ENCODE data around the gene MALT1. TPM values are rescaled to one million over a fixed set of nuclear protein-coding genes. Genes with fewer than 3 reads are reported as not detected.
"Not testable (repeated sequence)": the region's sequence is repeated elsewhere in the genome, so short reads cannot be mapped to it uniquely, and the experiment has no call there.

The MALT1 gene
- total RNA-seq, 3 donors from 2014 or later = 26.7 to 33.5 (median 26.9) TPM

DNA sequence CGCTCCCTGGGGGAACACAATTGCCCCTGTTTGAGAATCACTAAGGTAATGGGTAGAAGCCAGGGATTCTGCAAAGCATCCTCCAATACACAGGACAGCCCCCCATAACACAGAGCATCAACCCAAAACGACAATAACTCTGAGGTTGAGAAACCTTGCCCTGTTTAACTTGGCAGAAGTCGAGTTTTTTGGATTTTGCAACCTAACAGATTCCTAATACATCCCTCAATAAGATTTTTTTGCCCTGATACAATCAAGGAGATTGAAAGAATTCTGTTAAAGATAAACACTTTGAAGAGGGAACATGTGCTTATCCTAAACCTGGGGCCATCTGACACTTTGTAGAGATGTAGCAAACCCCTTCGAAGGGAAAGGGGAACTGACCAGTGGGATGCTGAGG lies 100.9 kb downstream of the MALT1 start:
- Histone ChIP-seq H3K4me1 (no peaks in the 10 kb centered on the region), H3K36me3 (no peaks in the 10 kb centered on the region), H3K27ac (no peak overlapping the region), H3K27me3 (peaks cover 0 to 3% of the 10 kb centered on the region in 2 donors), H3K9me3 (no peaks in the 10 kb centered on the region), H3K4me3 (no peak overlapping the region)
- no peak for DNase-seq (ENCODE audit: low spot score in 2 of 2)
- no peak for TF ChIP-seq CTCF (IDR thresholded peaks at IDR 0.05)
- TF ChIP-seq POLR2AphosphoS5 (IDR thresholded peaks at IDR 0.05) = no peak
- TF ChIP-seq POLR2A (IDR thresholded peaks at IDR 0.05) = no peak
- intact Hi-C loops (cut with DNase I; ENCODE audit: low total_unique reads) = no loop called here

- Histone ChIP-seq H3K9me3 (no peaks in the 10 kb centered on the region), H3K27me3 (no peaks in the 10 kb centered on the region), H3K4me1 (no peaks in the 10 kb centered on the region), H3K4me3 (no peak overlapping the region), H3K27ac (no peak overlapping the region), H3K36me3 (no peaks in the 10 kb centered on the region)
- no peak for DNase-seq (ENCODE audit: low spot score in 2 of 2)
- TF ChIP-seq CTCF (IDR thresholded peaks at IDR 0.05) = no peak
- TF ChIP-seq POLR2AphosphoS5 (IDR thresholded peaks at IDR 0.05) = no peak
- TF ChIP-seq POLR2A (IDR thresholded peaks at IDR 0.05) = no peak
- intact Hi-C loops (cut with DNase I; ENCODE audit: low total_unique reads) = no loop called here
Measured at GRCh38 chr18:58776084-58776483, 104.8 kb downstream of the MALT1 start.

DNA sequence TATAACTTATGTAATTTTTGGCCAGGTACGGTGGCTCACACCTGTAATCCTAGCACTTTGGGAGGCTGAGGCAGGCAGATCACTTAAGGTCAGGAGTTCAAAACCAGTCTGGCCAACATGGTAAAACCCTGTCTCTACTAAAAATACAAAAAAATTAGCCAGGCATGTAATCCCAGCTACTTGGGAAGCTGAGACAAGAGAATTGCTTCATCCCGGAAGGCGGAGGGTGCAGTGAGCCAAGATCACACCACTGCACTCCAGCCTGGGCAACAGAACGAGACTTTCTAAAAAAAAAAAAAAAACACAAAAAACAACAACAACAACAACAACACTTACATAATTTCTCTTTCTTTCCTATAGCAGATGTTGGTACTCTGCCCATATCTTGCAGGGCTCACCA lies 105.3 kb downstream of the MALT1 start:
- DNase-seq (ENCODE audit: low spot score in 2 of 2); H3K36me3 ChIP-seq; H3K4me1 ChIP-seq; H3K9me3 ChIP-seq; intact Hi-C loops (cut with DNase I; ENCODE audit: low total_unique reads); H3K4me3 ChIP-seq; H3K27me3 ChIP-seq; H3K27ac ChIP-seq: not testable (repeated sequence)

DNA sequence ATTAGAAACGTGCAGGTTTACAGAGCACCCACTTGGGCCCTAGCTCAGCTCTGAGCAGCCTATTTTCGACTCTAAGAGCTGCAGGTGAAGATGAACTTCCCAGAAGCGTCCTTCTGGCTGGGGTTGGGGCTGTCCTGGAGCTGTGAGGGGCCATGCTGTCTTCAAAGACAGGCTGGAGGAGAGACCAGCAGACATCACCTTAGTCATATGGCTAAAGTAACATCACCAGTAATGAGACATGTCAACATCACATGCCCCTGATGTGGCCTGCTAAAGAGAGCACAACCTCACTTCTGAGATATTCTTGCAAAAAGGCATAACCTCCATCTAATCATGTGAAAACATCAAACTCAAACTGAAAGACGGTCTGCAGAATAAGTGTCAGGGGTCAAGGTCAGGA lies 106.2 kb downstream of the MALT1 start:
- no peaks in the 10 kb centered on the region for H3K4me1 ChIP-seq
- H3K27ac ChIP-seq = no peak overlapping the region
- H3K9me3 ChIP-seq = no peaks in the 10 kb centered on the region
- H3K36me3 ChIP-seq = no peaks in the 10 kb centered on the region
- no peaks in the 10 kb centered on the region for H3K27me3 ChIP-seq
- intact Hi-C loops (cut with DNase I; ENCODE audit: low total_unique reads) = no loop called here
- no peak for DNase-seq (ENCODE audit: low spot score in 2 of 2)
- no peak overlapping the region for H3K4me3 ChIP-seq
- TF ChIP-seq POLR2AphosphoS5 (IDR thresholded peaks at IDR 0.05) = no peak
- no peak for TF ChIP-seq POLR2A (IDR thresholded peaks at IDR 0.05)
- TF ChIP-seq CTCF (IDR thresholded peaks at IDR 0.05) = no peak

DNA sequence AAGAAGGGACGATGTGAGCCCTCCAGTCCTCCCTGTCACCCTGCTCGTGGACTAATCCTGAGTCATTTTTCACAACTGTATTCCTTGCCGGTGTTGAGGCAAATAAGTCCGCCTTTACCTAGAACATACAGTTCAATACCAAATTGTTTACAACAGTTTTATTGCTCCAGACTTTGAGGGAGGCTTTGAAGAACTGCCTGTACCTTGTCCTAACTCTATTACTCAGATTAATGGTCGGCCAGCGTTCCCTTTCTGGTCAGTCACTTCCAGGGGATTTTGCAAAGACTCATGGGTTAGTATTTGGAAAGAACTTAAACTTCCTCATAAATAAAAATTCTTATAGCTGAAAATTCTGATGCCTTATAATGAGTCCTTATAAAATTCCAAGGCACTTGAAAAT lies 108.3 kb downstream of the MALT1 start:
- Histone ChIP-seq H3K27ac (no peak overlapping the region), H3K36me3 (no peaks in the 10 kb centered on the region), H3K4me3 (no peak overlapping the region), H3K27me3 (no peaks in the 10 kb centered on the region), H3K4me1 (no peaks in the 10 kb centered on the region), H3K9me3 (no peaks in the 10 kb centered on the region)
- intact Hi-C loops (cut with DNase I; ENCODE audit: low total_unique reads) = no loop called here
- no peak for DNase-seq (ENCODE audit: low spot score in 2 of 2)
- TF ChIP-seq POLR2A (IDR thresholded peaks at IDR 0.05) (no peak), POLR2AphosphoS5 (IDR thresholded peaks at IDR 0.05) (no peak), CTCF (IDR thresholded peaks at IDR 0.05) (no peak)

DNA sequence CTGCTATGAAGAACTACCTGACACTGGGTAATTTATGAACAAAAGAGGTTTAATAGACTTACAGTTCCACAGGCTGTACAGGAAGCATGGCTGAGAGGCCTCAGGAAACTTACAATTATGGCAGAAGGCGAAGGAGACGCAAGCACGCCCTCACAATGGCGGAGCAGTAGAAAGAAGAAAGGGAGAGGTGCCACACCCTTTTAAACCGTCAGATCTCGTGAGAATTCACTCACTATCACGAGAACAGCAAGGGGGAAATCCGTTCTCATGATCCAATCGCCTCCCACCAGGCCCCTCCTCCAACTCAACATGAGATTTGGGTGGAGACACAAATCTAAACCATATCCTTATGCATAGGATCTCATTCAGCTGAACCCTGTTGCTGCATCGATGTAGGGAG lies 108.8 kb downstream of the MALT1 start:
- H3K27me3 ChIP-seq = no peaks in the 10 kb centered on the region
- H3K27ac ChIP-seq = no peak overlapping the region
- no peak for DNase-seq (ENCODE audit: low spot score in 2 of 2)
- no peaks in the 10 kb centered on the region for H3K36me3 ChIP-seq
- H3K9me3 ChIP-seq = no peaks in the 10 kb centered on the region
- intact Hi-C loops (cut with DNase I; ENCODE audit: low total_unique reads) = no loop called here
- no peak overlapping the region for H3K4me3 ChIP-seq
- TF ChIP-seq CTCF (IDR thresholded peaks at IDR 0.05) (no peak), POLR2AphosphoS5 (IDR thresholded peaks at IDR 0.05) (no peak), POLR2A (IDR thresholded peaks at IDR 0.05) (no peak)
- H3K4me1 ChIP-seq = no peaks in the 10 kb centered on the region
